TTC549 (cell line): ENCODE measurements around the gene NLRP1.

Experiments used
- FAIRE-seq: peaks from 2 replicates; lab custom pipeline; 2012; peaks lifted over from hg19 to GRCh38; lab: Jason Lieb, UNC

Gene NLRP1

DNA sequence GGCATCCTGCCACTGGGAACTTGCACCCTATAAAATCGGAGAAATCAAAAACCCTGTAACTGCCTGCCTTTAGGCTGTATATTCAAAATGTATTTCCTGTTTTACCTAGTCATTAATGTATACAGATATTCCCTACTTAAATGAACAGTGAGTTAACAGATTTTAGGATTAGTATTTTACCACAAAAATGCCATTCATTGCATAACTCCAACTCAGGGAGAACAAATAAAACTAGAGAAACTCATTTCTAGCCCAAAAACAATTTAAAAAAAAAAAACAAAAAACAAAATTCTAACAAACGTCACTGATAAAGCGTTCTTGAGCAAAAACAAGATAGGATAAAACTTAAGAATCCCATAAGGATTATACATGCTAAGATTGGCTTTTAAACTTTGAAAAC is 111.8 kb downstream of the NLRP1 start:
- no peak for FAIRE-seq

DNA sequence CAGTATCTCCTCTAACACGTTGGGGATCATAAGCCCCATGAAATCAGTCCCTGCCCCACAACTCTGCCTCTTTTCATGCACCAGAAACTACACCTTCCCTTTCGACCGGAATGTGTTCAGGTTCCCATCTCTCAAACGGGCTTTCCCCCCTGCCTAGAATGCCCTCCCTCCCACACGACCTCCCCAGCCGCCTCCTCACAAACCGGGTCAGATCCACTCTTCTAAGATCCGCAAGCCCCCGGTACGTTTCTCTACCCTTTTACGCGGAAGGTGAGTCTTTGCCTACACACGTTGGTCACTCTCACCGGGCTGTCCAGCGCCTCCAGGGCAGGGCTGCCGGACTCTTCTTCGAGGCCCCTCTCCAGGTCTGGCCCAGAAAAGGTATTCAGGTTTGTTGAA is 116.2 kb downstream of the NLRP1 start:
- no peak for FAIRE-seq

DNA sequence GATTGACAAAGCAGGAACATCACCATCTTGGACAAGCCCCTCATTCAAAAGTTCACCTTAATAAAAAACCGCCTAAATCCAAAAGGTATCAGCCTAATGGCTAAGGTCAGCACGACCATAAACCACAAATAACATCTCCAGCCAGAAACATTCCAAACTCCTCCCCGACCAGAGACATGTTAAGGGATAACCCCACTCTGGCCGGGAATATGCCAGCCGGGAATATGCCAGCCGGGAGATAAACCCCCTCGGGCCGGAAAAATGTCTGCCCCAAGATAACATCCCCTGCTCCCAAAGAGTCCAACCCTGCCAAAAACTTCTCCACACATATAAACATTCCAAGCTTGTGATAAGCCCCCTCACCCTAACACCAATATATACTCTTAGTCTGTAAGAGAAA is 116.9 kb downstream of the NLRP1 start:
- no peak for FAIRE-seq

DNA sequence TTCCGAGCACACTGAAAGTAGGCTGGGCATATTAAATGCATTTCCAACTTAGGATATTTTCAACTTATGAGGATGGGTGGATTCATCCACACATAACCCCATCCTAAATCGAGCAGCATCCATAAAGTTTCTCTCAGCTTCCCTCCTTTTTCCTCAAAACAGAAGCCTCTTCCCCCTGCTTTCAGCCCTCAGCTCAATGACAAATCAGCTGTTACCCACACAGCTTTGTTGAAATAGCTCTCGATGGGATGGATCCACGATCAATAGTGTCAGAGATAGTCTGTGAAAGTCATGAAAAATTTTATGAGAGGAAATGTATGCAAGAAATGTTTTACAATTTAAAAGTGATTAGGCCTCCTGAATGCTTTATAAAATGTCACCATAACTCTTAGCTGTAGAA is 118.0 kb downstream of the NLRP1 start:
- FAIRE-seq = no peak

DNA sequence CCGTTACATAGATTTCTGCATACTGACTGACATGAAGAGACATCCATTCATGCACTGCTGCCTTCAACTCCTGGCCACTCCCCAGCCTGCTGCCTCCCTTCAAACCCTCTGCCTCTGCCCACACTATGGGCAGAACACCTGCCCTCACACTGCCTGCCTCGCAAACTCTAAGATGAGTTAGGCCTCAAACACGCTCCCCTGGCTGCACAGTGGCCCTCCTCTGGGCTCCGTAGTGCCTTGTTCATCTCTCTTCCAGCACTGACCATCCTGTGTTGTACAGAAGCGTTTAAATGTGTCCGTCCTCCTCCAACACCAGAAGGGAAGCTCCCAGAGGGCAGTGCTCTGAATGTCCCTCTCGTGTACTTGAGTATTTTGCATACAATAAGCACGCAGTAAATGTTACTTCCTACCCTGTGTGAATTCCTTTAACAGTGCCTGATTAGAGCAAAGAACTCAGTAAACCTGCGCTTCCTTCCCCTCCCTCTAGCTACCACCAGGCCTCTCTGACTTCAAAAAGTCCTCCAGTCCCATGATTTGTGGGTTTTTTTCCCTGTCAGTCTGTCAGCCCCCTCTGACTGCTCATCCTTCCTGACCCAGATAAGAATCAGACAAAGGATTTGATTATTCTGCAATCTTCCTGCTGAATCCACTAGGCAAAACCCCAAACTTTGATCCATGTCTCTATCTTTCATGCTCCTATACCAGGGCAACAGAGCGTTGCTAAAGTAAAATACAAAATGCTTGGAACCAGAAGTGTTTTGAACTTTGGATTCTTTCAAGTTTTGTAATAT is 119.4 kb downstream of the NLRP1 start:
- FAIRE-seq = no peak
